OCI-LY7 (cell line): ENCODE measurements around the gene LRRC8E. TPM values are rescaled to one million over a fixed set of nuclear protein-coding genes. Genes with fewer than 3 reads are reported as not detected.
"Not testable (repeated sequence)": the region's sequence is repeated elsewhere in the genome, so short reads cannot be mapped to it uniquely, and the experiment has no call there.

ENCODE experiments used
- BruUV-seq: library from RNA; stranded (reverse); fragments of 400-500 nt; replicated peaks from 2 replicates; lab custom pipeline; 2021; lab: Mats Ljungman, UMichigan
- CTCF ChIA-PET: fragments of 300-600 bp; sonication (Branson Sonifier 250); formaldehyde crosslinking; loops from one replicate; lab custom pipeline; 2022; ENCODE audit warnings: antibody characterized with exemption; ENCODE audit not compliant: unreplicated experiment; lab: Charles Lee
- POLR2A ChIA-PET: fragments of 300-600 bp; sonication (Branson Sonifier 250); formaldehyde crosslinking; loops from one replicate; lab custom pipeline; 2022; ENCODE audit warnings: antibody characterized with exemption; lab: Charles Lee
- DNase-seq: peaks from one replicate; pipeline ENCODE4 v3.0.0-alpha.2; 2015; ENCODE audit warnings: low spot score
- H2AFZ ChIP-seq: fragments of 200-600 bp; sonication (generic), shearing (Covaris generic); 2 replicates; pipeline ENCODE4 v1.6.1; 2014; ENCODE audit warnings: mild to moderate bottlenecking, antibody characterized with exemption, low read length, moderate library complexity
- H3K27ac ChIP-seq: fragments of 200-600 bp; sonication (generic); 2 replicates; pipeline ENCODE4 v1.5.1; 2014; ENCODE audit warnings: mixed run types, low read depth, mild to moderate bottlenecking, moderate library complexity, low read length, inconsistent platforms; ENCODE audit not compliant: poor library complexity, severe bottlenecking
- H3K36me3 ChIP-seq: fragments of 200-600 bp; sonication (generic); 2 replicates; pipeline ENCODE4 v1.6.1; 2014; ENCODE audit warnings: mild to moderate bottlenecking, antibody characterized with exemption, low read length, moderate library complexity, mixed read lengths; ENCODE audit not compliant: insufficient read depth
- H3K4me1 ChIP-seq: fragments of 200-600 bp; sonication (generic); 2 replicates; pipeline ENCODE4 v1.5.1; 2014; ENCODE audit warnings: mild to moderate bottlenecking, low read length; ENCODE audit not compliant: insufficient read depth, poor library complexity, severe bottlenecking
- H3K4me2 ChIP-seq: fragments of 200-600 bp; sonication (generic); 2 replicates; pipeline ENCODE4 v1.6.1; 2014; ENCODE audit warnings: mild to moderate bottlenecking, low read length
- H3K4me3 ChIP-seq: fragments of 200-600 bp; sonication (generic); 2 replicates; pipeline ENCODE4 v1.5.1; 2014; ENCODE audit warnings: mild to moderate bottlenecking, low read depth, low read length; ENCODE audit not compliant: poor library complexity, severe bottlenecking
- H3K79me2 ChIP-seq: fragments of 200-600 bp; sonication (generic); 2 replicates; pipeline ENCODE4 v1.6.1; 2016; ENCODE audit warnings: low read depth, mild to moderate bottlenecking, low read length, moderate library complexity, mixed read lengths; ENCODE audit not compliant: insufficient read depth
- H3K9me2 ChIP-seq: fragments of 200-600 bp; sonication (generic); 2 replicates; pipeline ENCODE4 v1.6.1; 2016; ENCODE audit warnings: mild to moderate bottlenecking, low read length, mixed read lengths; ENCODE audit not compliant: insufficient read depth
- H3K9me3 ChIP-seq: fragments of 200-600 bp; sonication (generic); 2 replicates; pipeline ENCODE4 v1.6.1; 2014; ENCODE audit warnings: mild to moderate bottlenecking, mixed run types, low read length, mixed read lengths
- H4K20me1 ChIP-seq: fragments of 200-600 bp; sonication (generic); 2 replicates; pipeline ENCODE4 v1.6.1; 2014; ENCODE audit warnings: mild to moderate bottlenecking, antibody characterized with exemption, low read length, moderate library complexity, mixed read lengths; ENCODE audit not compliant: insufficient read depth
- CTCF ChIP-seq: fragments of 200-600 bp; sonication (generic); conservative IDR thresholded peaks from 2 replicates; pipeline ENCODE4 v1.5.1; 2014; ENCODE audit warnings: mild to moderate bottlenecking, antibody characterized with exemption, low read length, moderate library complexity, mixed read lengths
- EZH2phosphoT487 ChIP-seq: fragments of 200-600 bp; sonication (generic); IDR thresholded peaks from 2 replicates; pipeline ENCODE4 v1.6.1; 2018; ENCODE audit warnings: low read depth, borderline replicate concordance, mild to moderate bottlenecking, mixed run types, antibody characterized with exemption, low read length, moderate library complexity, mixed read lengths
- intact Hi-C: fragments of 100-400 bp; cut with micrococcal nuclease; formaldehyde crosslinking; loops from one replicate; pipeline ENCODE4 v1.10.0; 2022; ENCODE audit not compliant: unreplicated experiment
- total RNA-seq, 2 experiments: library from RNA; depleted of rRNA in 1 of 2; stranded (reverse); fragments of >200 nt in 1 of 2; shearing (Covaris generic) in 1 of 2; gene quantifications; 2 replicates each; pipeline ENCODE4 v1.2.3, GENCODE V29; 2014 to 2022

LRRC8E gene
- total RNA-seq, 2 experiments from 2014 or later: not detected

GRCh38 chr19:7917267-7918061 is 29.2 kb downstream of the LRRC8E start:
- H3K4me3 ChIP-seq: no peak overlapping the region

GRCh38 chr19:7918062-7918614 is 29.8 kb downstream of the LRRC8E start:
- H2AFZ ChIP-seq, DNase-seq, H3K36me3 ChIP-seq, H3K79me2 ChIP-seq, POLR2A ChIA-PET, H3K4me2 ChIP-seq, BruUV-seq, H3K4me3 ChIP-seq, H3K27ac ChIP-seq, H3K9me2 ChIP-seq, CTCF ChIA-PET, H3K9me3 ChIP-seq, H4K20me1 ChIP-seq, intact Hi-C loops: not testable (repeated sequence)
- peaks cover 16% of the 10 kb centered on the region for H3K4me1 ChIP-seq

More at GRCh38 chr19:7917267-7918061, 29.2 kb downstream of the LRRC8E start:
- H3K27ac ChIP-seq: no peak overlapping the region
- ChIA-PET POLR2A (no interaction called here), CTCF (no interaction called here)
- no peaks in the 10 kb centered on the region for H3K9me3 ChIP-seq
- DNase-seq: peak; percentile 44
- no peaks in the 10 kb centered on the region for H3K79me2 ChIP-seq
- TF ChIP-seq EZH2phosphoT487: no peak
- TF ChIP-seq CTCF: peak; percentile 59
- H4K20me1 ChIP-seq: peaks cover 6% of the 10 kb centered on the region; the same call in 1 of the 2 replicates
- H2AFZ ChIP-seq: no peak overlapping the region
- peaks cover 13% of the 10 kb centered on the region; the same call in 1 of the 2 replicates for H3K36me3 ChIP-seq
- peaks cover 16% of the 10 kb centered on the region for H3K4me1 ChIP-seq
- intact Hi-C loops: no loop called here
- no peaks in the 10 kb centered on the region for H3K9me2 ChIP-seq
- BruUV-seq: no TSS peak
- H3K4me2 ChIP-seq: no peak overlapping the region

- H3K4me3 ChIP-seq: no peak overlapping the region
- H3K36me3 ChIP-seq: peaks cover 3% of the 10 kb centered on the region; the same call in 1 of the 2 replicates
- peaks cover 16% of the 10 kb centered on the region for H3K4me1 ChIP-seq
- H3K79me2 ChIP-seq: no peaks in the 10 kb centered on the region
- no peak for TF ChIP-seq EZH2phosphoT487
- TF ChIP-seq CTCF: no peak
- no peaks in the 10 kb centered on the region for H3K9me2 ChIP-seq
- POLR2A ChIA-PET: no interaction called here
- H3K4me2 ChIP-seq: no peak overlapping the region
- peaks cover 6% of the 10 kb centered on the region; the same call in 1 of the 2 replicates for H4K20me1 ChIP-seq
- no peak overlapping the region for H3K27ac ChIP-seq
- intact Hi-C loops: no loop called here
- BruUV-seq: no TSS peak
- H3K9me3 ChIP-seq: no peaks in the 10 kb centered on the region
- CTCF ChIA-PET: interaction anchor here (0.5 to 1.0 kb wide), 2 partner anchors 50 to 676 kb away, joined by 3 to 5 read pairs; no protein-coding TSS in a partner anchor
- no peak for DNase-seq
- H2AFZ ChIP-seq: no peak overlapping the region
Observed at GRCh38 chr19:7918615-7919421, 30.5 kb downstream of the LRRC8E start.
